ENCODE data around the gene FAM47C.

DNA sequence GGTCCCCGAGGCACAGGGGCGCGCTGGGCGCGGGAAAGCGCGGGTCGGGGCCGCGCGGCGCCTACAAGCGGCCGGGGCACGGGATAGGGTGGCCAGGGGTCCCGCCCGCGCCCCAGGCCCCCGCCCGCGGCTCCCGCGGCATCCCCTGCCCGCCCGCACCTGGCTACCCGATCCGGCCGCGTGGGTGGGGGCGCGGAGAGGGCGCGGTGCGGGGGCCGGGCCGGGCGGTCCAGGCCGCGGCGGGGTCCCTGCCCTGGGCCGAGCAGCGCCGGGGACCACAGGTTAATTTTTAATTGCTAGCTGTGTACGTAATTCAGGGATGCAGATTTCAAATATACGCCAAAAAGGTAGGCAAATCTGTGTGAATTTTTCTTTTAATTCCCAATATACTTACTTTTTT is 44.3 kb upstream of the FAM47C start:
- no peak for TF ChIP-seq POLR2A (IDR thresholded peaks at IDR 0.05)
- TF ChIP-seq, protein P1, sequence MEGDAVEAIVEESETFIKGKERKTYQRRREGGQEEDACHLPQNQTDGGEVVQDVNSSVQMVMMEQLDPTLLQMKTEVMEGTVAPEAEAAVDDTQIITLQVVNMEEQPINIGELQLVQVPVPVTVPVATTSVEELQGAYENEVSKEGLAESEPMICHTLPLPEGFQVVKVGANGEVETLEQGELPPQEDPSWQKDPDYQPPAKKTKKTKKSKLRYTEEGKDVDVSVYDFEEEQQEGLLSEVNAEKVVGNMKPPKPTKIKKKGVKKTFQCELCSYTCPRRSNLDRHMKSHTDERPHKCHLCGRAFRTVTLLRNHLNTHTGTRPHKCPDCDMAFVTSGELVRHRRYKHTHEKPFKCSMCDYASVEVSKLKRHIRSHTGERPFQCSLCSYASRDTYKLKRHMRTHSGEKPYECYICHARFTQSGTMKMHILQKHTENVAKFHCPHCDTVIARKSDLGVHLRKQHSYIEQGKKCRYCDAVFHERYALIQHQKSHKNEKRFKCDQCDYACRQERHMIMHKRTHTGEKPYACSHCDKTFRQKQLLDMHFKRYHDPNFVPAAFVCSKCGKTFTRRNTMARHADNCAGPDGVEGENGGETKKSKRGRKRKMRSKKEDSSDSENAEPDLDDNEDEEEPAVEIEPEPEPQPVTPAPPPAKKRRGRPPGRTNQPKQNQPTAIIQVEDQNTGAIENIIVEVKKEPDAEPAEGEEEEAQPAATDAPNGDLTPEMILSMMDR (IDR thresholded peaks at IDR 0.05), result no peak
